SK-N-MC (cell line): ENCODE measurements around the gene KRT17.

ENCODE experiments used
- EZH2 ChIP-seq: fragments of 200-600 bp; sonication (generic); IDR thresholded peaks from one replicate; pipeline ENCODE4 v1.6.1; 2017; ENCODE audit warnings: antibody characterized with exemption
- FOXP2 ChIP-seq: optimal IDR thresholded peaks from 2 replicates; pipeline ENCODE3; 2011; ENCODE audit warnings: mild to moderate bottlenecking, moderate library complexity; ENCODE audit not compliant: insufficient read depth; ENCODE audit errors: extremely low read length, control extremely low read depth
- POLR2AphosphoS5 ChIP-seq: IDR thresholded peaks from 2 replicates; pipeline ENCODE4 v1.6.1; 2012; ENCODE audit warnings: mild to moderate bottlenecking, low read depth, low read length, borderline replicate concordance

GRCh38 chr17:41663451-41664171 is 39.2 kb upstream of the KRT17 start:
- TF ChIP-seq EZH2 = no peak
- TF ChIP-seq POLR2AphosphoS5 = no peak
- no peak for TF ChIP-seq FOXP2
